NCI-H187 treated with DMSO at 0.1 percent for 48 hours (cell line): ENCODE results near the gene NOS1AP.

Experiments
- DNase-seq: peaks from one replicate; lab custom pipeline; 2025; lab: John Stamatoyannopoulos, UW

The NOS1AP gene

GRCh38 chr1:162386292-162387225 lies 317.1 kb downstream of the NOS1AP start:
- no peak for DNase-seq

GRCh38 chr1:162387226-162388082 lies 318.0 kb downstream of the NOS1AP start:
- DNase-seq = no peak

GRCh38 chr1:162388083-162388594 lies 318.6 kb downstream of the NOS1AP start:
- no peak for DNase-seq

- DNase-seq = no peak
Observed at GRCh38 chr1:162388615-162389014, 319.1 kb downstream of the NOS1AP start.

- DNase-seq = no peak
Observed at GRCh38 chr1:162389021-162389818, 319.7 kb downstream of the NOS1AP start.

GRCh38 chr1:162389971-162390370 lies 320.5 kb downstream of the NOS1AP start:
- DNase-seq = no peak

GRCh38 chr1:162390396-162391185 lies 321.1 kb downstream of the NOS1AP start:
- DNase-seq = no peak

GRCh38 chr1:162391790-162392563 lies 322.5 kb downstream of the NOS1AP start:
- peak; percentile 48 for DNase-seq

- no peak for DNase-seq
Observed at GRCh38 chr1:162396201-162396906, 326.9 kb downstream of the NOS1AP start.

- no peak for DNase-seq
Observed at GRCh38 chr1:162397039-162397448, 327.6 kb downstream of the NOS1AP start.

GRCh38 chr1:162397943-162398560 lies 328.6 kb downstream of the NOS1AP start:
- peak; percentile 58 for DNase-seq

GRCh38 chr1:162398999-162399580 lies 329.6 kb downstream of the NOS1AP start:
- no peak for DNase-seq

- DNase-seq = no peak
Observed at GRCh38 chr1:162400790-162401355, 331.4 kb downstream of the NOS1AP start.

GRCh38 chr1:162404550-162405160 lies 335.2 kb downstream of the NOS1AP start:
- no peak for DNase-seq

- no peak for DNase-seq
Observed at GRCh38 chr1:162405800-162406199, 336.3 kb downstream of the NOS1AP start.

- DNase-seq = no peak
Observed at GRCh38 chr1:162406811-162407210, 337.3 kb downstream of the NOS1AP start.

- no peak for DNase-seq
Observed at GRCh38 chr1:162407539-162407938, 338.0 kb downstream of the NOS1AP start.

- DNase-seq = no peak
Observed at GRCh38 chr1:162412002-162412401, 342.5 kb downstream of the NOS1AP start, which contains the start of gene SH2D1B. Gene SH2D1B (minus strand): TSS chr1:162412136. CDS start chr1:162412016, 120 bp downstream.
